A549 (cell line): ENCODE data around the gene MCTP1. TPM values are rescaled to one million over a fixed set of nuclear protein-coding genes. Genes with fewer than 3 reads are reported as not detected.
A peak's percentile ranks its signal among the peaks of the same experiment; 100 is the strongest.

Experiments used
- ATAC-seq, 2 experiments: fragments of 200-7000 bp in 1 of 2; fragments of >200 bp in 1 of 2; cut with Nextera tagmentation in 1 of 2; cut with Tn5 transposase in 1 of 2; 3 replicates each; pipeline versions ENCODE4 v1.8.0 to v1.9.1; 2018 to 2020; ENCODE audit warnings: mild to moderate bottlenecking in 1 of 2, moderate library complexity in 1 of 2
- CTCF ChIA-PET: fragments of 300-600 bp; sonication (Branson Sonifier 250); formaldehyde crosslinking; extraction: SDS; loops from one replicate; lab custom pipeline; 2021; ENCODE audit warnings: antibody characterized with exemption, inconsistent platforms; lab: Yijun Ruan, JAX
- POLR2A ChIA-PET: fragments of 350-600 bp; formaldehyde crosslinking; extraction: SDS; loops from one replicate; lab custom pipeline; 2021; ENCODE audit warnings: antibody characterized with exemption, inconsistent platforms; lab: Yijun Ruan, JAX
- DNase-seq, 2 experiments: peaks; one replicate each; pipeline versions ENCODE4 v3.0.0 to v3.0.0-alpha.2; 2011 to 2016; ENCODE audit warnings: low read depth in 1 of 2, low spot score in 1 of 2
- FAIRE-seq: peaks from 2 replicates; lab custom pipeline; 2011; peaks lifted over from hg19 to GRCh38; lab: Jason Lieb, UNC
- H3K27ac ChIP-seq, 2 experiments: fragments of >200 bp; sonication (Bioruptor Twin); formaldehyde crosslinking; 3 replicates each; pipeline ENCODE4 v1.5.1; 2016 to 2017
- H3K4me1 ChIP-seq: fragments of >200 bp; sonication (Bioruptor Twin); formaldehyde crosslinking; 3 replicates; pipeline ENCODE4 v1.6.1; 2016
- H3K4me2 ChIP-seq: fragments of >200 bp; sonication (Bioruptor Twin); formaldehyde crosslinking; 3 replicates; pipeline ENCODE4 v1.6.1; 2016
- H3K4me3 ChIP-seq: fragments of >200 bp; sonication (Bioruptor Twin); formaldehyde crosslinking; 3 replicates; pipeline ENCODE4 v1.5.1; 2016
- H3K9me3 ChIP-seq: fragments of >200 bp; sonication (Bioruptor Twin); formaldehyde crosslinking; 3 replicates; pipeline ENCODE4 v1.6.1; 2016
- CEBPB ChIP-seq, 2 experiments: fragments of >200 bp in 1 of 2; sonication (Bioruptor Twin) in 1 of 2; formaldehyde crosslinking in 1 of 2; IDR thresholded peaks; 2 replicates each; pipeline ENCODE4 v1.6.1; 2012 to 2016
- CHD4 ChIP-seq: fragments of 200-600 bp; sonication (generic); IDR thresholded peaks from 2 replicates; pipeline ENCODE4 v1.6.1; 2016; ENCODE audit warnings: antibody characterized with exemption, mild to moderate bottlenecking, borderline replicate concordance
- EHMT2 ChIP-seq: fragments of 200-600 bp; sonication (generic); IDR thresholded peaks from 2 replicates; pipeline ENCODE4 v1.6.1; 2016; ENCODE audit warnings: antibody characterized with exemption, low read depth, mild to moderate bottlenecking, moderate library complexity
- HEYL ChIP-seq: fragments of 250-450 bp; sonication (Bioruptor Pico); IDR thresholded peaks from 2 replicates; pipeline ENCODE4 v1.8.0; 2021; ENCODE audit warnings: mild to moderate bottlenecking, moderate library complexity
- HOXA7 ChIP-seq: fragments of 250-450 bp; sonication (Bioruptor Pico); IDR thresholded peaks from 2 replicates; pipeline ENCODE4 v1.5.0; 2020; ENCODE audit warnings: mild to moderate bottlenecking, moderate library complexity
- HOXB13 ChIP-seq: fragments of 250-450 bp; sonication (Bioruptor Pico); IDR thresholded peaks from 2 replicates; pipeline ENCODE4 v1.5.0; 2020; ENCODE audit warnings: low read depth, mild to moderate bottlenecking, moderate library complexity
- HOXB5 ChIP-seq: fragments of 250-450 bp; sonication (Bioruptor Pico); IDR thresholded peaks from 2 replicates; pipeline ENCODE4 v1.5.0; 2020; ENCODE audit warnings: mild to moderate bottlenecking, moderate library complexity
- KDM1A ChIP-seq: fragments of 200-600 bp; sonication (generic); IDR thresholded peaks from 2 replicates; pipeline ENCODE4 v1.6.1; 2016; ENCODE audit warnings: low read depth, mild to moderate bottlenecking
- NPAS2 ChIP-seq: fragments of 250-450 bp; sonication (Bioruptor Pico); IDR thresholded peaks from 2 replicates; pipeline ENCODE4 v1.8.0; 2022; ENCODE audit warnings: mild to moderate bottlenecking, moderate library complexity, borderline replicate concordance
- NR3C1 ChIP-seq: fragments of >200 bp; sonication (Bioruptor Twin); formaldehyde crosslinking; IDR thresholded peaks from 3 replicates; pipeline ENCODE4 v1.6.1; 2017
- RFX5 ChIP-seq: fragments of 450-650 bp; IDR thresholded peaks from 2 replicates; pipeline ENCODE4 v1.7.1; 2014; ENCODE audit warnings: antibody characterized with exemption, mild to moderate bottlenecking, moderate library complexity
- RNF2 ChIP-seq: fragments of 200-600 bp; sonication (generic); IDR thresholded peaks from 2 replicates; pipeline ENCODE4 v1.6.1; 2016; ENCODE audit warnings: low read depth, mild to moderate bottlenecking, antibody characterized with exemption, moderate library complexity, borderline replicate concordance
- SMC3 ChIP-seq: fragments of >200 bp; sonication (Bioruptor Twin); formaldehyde crosslinking; IDR thresholded peaks from 3 replicates; pipeline ENCODE4 v1.6.1; 2018; ENCODE audit warnings: inconsistent platforms
- TP53 ChIP-seq: fragments of 250-450 bp; sonication (Bioruptor Pico); IDR thresholded peaks from 2 replicates; pipeline ENCODE4 v1.5.0; 2021; ENCODE audit warnings: mild to moderate bottlenecking, moderate library complexity
- ZC3H11A ChIP-seq: fragments of 450-650 bp; IDR thresholded peaks from 2 replicates; pipeline ENCODE4 v1.6.1; 2014; ENCODE audit warnings: antibody characterized with exemption, mild to moderate bottlenecking
- ZNF302 ChIP-seq: fragments of 250-450 bp; sonication (Bioruptor Pico); IDR thresholded peaks from 2 replicates; pipeline ENCODE4 v1.9.0; 2021; ENCODE audit warnings: inconsistent platforms, mild to moderate bottlenecking, moderate library complexity
- whole genome bisulfite sequencing: methylation state at CpG from one replicate; pipeline ENCODE4 v1.1.6; 2017; ENCODE audit errors: missing lambda C conversion rate; 5-methylcytosine and 5-hydroxymethylcytosine counted together
- polyA minus RNA-seq: library from RNA; depleted of rRNA, polyadenylated mRNA; stranded (reverse); fragments of >200 nt; gene quantifications from 2 replicates; pipeline ENCODE4 v1.2.3, GENCODE V29; 2011; rRNA and poly(A)+ RNA removed
- polyA plus RNA-seq, 4 experiments: library from polyadenylated mRNA; depleted of rRNA in 3 of 4; stranded (reverse); fragments of >200 nt; fragmentation: RNase III in 1 of 4; extraction: RNeasy Plus Mini Kit Qiagen cat#74134 plus additional on column Dnase treatment in 1 of 4; gene quantifications; 2 replicates in 3 of 4; 3 replicates in 1 of 4; pipeline ENCODE4 v1.2.3, GENCODE V29; 2011 to 2017
- TF ChIP-seq, protein P1 (sequence below): IDR thresholded peaks from 2 replicates; pipeline ENCODE4 v1.6.1; 2012; ENCODE audit warnings: low read depth, borderline replicate concordance
- TF ChIP-seq, protein P2 (sequence below): fragments of >200 bp; sonication (Bioruptor Twin); formaldehyde crosslinking; IDR thresholded peaks from 2 replicates; pipeline ENCODE4 v1.6.1; 2016
- TF ChIP-seq, protein P3 (sequence below): IDR thresholded peaks from 2 replicates; pipeline ENCODE4 v1.6.1; 2012
- TF ChIP-seq, protein P4 (sequence below): fragments of 200-600 bp; sonication (generic); IDR thresholded peaks from 2 replicates; pipeline ENCODE4 v1.6.1; 2016; ENCODE audit warnings: antibody characterized with exemption, mild to moderate bottlenecking, moderate library complexity
- TF ChIP-seq, protein P5 (sequence below): fragments of 150-350 bp; IDR thresholded peaks from 2 replicates; pipeline ENCODE4 v1.6.1; 2014; ENCODE audit warnings: low read depth, mild to moderate bottlenecking, low read length

The MCTP1 gene
- polyA plus RNA-seq (2011; rRNA removed) (6.9 and 7.9 TPM in 2 replicates), polyA plus RNA-seq (2017; fragmentation: RNase III; extraction: RNeasy Plus Mini Kit Qiagen cat#74134 plus additional on column Dnase treatment) (3.2 to 5.4 TPM (median 3.8 TPM) in 3 replicates), polyA minus RNA-seq (6.0 and 7.1 TPM in 2 replicates)
- 0.78 and 0.91 TPM in 2 replicates for polyA plus RNA-seq (2012; cell fraction: cytosol; rRNA removed)
- 0.42 and 1.1 TPM in 2 replicates for polyA plus RNA-seq (2012; cell fraction: nucleus; rRNA removed)

DNA sequence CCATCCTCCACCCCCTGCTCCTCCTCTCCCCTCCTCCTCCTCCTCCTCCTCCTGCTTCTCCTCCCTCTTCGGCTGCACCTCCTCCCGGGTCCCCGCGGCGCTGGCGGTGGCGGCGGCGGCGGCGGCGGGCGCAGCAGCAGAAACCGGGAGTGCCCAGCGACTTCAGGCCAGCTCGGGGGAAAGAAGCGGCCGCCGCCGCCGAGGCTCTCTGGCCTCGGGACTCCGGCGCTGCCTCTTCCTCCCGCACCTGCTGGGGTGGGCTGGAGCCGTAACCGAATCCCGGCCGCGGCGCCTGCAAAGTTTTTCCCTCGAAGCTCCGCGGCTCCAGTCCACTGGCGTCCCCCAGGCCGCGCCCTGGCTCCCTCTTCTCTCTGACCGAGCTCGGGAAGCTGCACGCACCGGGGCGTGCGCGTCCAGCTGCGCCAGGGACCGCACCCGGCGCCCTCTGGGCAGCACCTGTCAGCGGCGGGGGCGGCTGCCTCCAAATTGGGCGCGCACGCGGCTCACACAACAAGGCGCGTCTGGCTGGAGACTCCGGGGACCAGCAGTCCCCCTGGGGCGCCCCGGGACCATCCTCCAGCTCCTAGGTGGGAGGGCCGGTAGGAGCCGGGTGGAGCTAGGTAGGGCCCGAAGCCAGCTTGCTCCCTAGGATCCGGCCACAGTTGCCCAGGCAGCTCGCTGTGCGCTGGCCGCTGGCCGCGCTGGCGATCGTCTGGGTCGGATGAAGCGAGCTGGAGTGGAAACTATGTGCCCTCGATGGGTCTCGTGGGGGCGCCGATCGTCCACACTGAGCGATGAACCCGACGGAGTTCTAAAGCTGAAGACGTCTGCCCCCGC is at the start of gene MCTP1:
Gene MCTP1 (minus strand): TSS at position 523 of the 837 bp plus-strand sequence.
- Histone ChIP-seq H3K27ac (peak within 1 kb of the TSS; percentile 24 to 43; a peak in 2 of 6 replicates), H3K4me1 (no peaks in the 10 kb centered on the region), H3K4me3 (peak within 1 kb of the TSS; percentile 82), H3K4me2 (peak within 1 kb of the TSS; percentile 99), H3K9me3 (no peaks in the 10 kb centered on the region)
- FAIRE-seq: no peak
- CTCF ChIA-PET: interaction anchor here (0.8 to 1.6 kb wide), 8 partner anchors 10 to 315 kb away, joined by 3 to 6 read pairs (median 4); no protein-coding TSS in a partner anchor
- ATAC-seq: peak; percentile 74 to 79
- TF ChIP-seq TP53 (no peak), ZNF302 (CRISPR knock-in tag) (no peak), KDM1A (no peak), RNF2 (peak; percentile 41; the same call in 1 of the 2 replicates), EHMT2 (no peak), HEYL (CRISPR knock-in tag) (no peak), CEBPB (IDR thresholded peaks at IDR 0.05) (no peak), ZC3H11A (no peak), HOXB5 (CRISPR knock-in tag) (no peak), NR3C1 (no peak), HOXA7 (CRISPR knock-in tag) (no peak)
- TF ChIP-seq, protein P1, sequence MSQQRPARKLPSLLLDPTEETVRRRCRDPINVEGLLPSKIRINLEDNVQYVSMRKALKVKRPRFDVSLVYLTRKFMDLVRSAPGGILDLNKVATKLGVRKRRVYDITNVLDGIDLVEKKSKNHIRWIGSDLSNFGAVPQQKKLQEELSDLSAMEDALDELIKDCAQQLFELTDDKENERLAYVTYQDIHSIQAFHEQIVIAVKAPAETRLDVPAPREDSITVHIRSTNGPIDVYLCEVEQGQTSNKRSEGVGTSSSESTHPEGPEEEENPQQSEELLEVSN: 0 out of 2 replicates have a peak, but pooled peaks have one; percentile 27
- TF ChIP-seq, protein P2, sequence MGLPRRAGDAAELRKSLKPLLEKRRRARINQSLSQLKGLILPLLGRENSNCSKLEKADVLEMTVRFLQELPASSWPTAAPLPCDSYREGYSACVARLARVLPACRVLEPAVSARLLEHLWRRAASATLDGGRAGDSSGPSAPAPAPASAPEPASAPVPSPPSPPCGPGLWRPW: no peak
- TF ChIP-seq, protein P3, sequence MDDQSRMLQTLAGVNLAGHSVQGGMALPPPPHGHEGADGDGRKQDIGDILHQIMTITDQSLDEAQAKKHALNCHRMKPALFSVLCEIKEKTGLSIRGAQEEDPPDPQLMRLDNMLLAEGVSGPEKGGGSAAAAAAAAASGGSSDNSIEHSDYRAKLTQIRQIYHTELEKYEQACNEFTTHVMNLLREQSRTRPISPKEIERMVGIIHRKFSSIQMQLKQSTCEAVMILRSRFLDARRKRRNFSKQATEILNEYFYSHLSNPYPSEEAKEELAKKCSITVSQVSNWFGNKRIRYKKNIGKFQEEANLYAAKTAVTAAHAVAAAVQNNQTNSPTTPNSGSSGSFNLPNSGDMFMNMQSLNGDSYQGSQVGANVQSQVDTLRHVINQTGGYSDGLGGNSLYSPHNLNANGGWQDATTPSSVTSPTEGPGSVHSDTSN: no peak
- TF ChIP-seq, protein P4, sequence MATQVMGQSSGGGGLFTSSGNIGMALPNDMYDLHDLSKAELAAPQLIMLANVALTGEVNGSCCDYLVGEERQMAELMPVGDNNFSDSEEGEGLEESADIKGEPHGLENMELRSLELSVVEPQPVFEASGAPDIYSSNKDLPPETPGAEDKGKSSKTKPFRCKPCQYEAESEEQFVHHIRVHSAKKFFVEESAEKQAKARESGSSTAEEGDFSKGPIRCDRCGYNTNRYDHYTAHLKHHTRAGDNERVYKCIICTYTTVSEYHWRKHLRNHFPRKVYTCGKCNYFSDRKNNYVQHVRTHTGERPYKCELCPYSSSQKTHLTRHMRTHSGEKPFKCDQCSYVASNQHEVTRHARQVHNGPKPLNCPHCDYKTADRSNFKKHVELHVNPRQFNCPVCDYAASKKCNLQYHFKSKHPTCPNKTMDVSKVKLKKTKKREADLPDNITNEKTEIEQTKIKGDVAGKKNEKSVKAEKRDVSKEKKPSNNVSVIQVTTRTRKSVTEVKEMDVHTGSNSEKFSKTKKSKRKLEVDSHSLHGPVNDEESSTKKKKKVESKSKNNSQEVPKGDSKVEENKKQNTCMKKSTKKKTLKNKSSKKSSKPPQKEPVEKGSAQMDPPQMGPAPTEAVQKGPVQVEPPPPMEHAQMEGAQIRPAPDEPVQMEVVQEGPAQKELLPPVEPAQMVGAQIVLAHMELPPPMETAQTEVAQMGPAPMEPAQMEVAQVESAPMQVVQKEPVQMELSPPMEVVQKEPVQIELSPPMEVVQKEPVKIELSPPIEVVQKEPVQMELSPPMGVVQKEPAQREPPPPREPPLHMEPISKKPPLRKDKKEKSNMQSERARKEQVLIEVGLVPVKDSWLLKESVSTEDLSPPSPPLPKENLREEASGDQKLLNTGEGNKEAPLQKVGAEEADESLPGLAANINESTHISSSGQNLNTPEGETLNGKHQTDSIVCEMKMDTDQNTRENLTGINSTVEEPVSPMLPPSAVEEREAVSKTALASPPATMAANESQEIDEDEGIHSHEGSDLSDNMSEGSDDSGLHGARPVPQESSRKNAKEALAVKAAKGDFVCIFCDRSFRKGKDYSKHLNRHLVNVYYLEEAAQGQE: no peak
- peak; percentile 19 to 21 for DNase-seq
- 6% methylated on average over 23 of the region's 83 CpGs for WGBS
- POLR2A ChIA-PET: no interaction called here

DNA sequence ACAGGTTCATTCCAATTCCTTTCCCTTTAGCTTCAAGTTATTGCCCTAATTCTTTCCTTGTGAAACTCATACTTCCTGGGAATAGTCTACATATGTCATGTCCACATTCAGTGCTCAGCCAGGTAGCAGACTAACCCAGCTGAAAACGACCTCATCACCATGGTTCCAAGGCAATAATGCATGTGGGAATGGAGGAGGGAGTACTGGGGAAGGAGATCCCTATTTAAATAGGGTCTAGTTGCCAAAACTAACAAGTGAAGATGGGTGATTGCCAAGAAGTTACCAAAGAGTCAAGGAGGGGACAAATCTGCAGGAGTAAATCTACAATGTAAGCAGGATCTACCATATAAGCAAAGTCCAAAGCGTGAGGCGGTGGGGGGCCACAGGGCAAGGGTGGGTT is 47.3 kb upstream of the MCTP1 start:
- CTCF ChIA-PET: no interaction called here
- 57% methylated on average over 3 of the region's 3 CpGs for WGBS
- DNase-seq (no peak), FAIRE-seq (no peak), ATAC-seq (no peak)
- Histone ChIP-seq H3K9me3 (no peaks in the 10 kb centered on the region), H3K4me3 (no peak overlapping the region), H3K4me1 (no peaks in the 10 kb centered on the region), H3K27ac (no peak overlapping the region), H3K4me2 (no peak overlapping the region)
- TF ChIP-seq ZNF302 (CRISPR knock-in tag) (no peak), NPAS2 (CRISPR knock-in tag) (no peak), HOXB13 (CRISPR knock-in tag) (no peak), RNF2 (no peak), HOXA7 (CRISPR knock-in tag) (no peak), EHMT2 (no peak), SMC3 (no peak), RFX5 (no peak), CHD4 (no peak)
- TF ChIP-seq, protein P5, sequence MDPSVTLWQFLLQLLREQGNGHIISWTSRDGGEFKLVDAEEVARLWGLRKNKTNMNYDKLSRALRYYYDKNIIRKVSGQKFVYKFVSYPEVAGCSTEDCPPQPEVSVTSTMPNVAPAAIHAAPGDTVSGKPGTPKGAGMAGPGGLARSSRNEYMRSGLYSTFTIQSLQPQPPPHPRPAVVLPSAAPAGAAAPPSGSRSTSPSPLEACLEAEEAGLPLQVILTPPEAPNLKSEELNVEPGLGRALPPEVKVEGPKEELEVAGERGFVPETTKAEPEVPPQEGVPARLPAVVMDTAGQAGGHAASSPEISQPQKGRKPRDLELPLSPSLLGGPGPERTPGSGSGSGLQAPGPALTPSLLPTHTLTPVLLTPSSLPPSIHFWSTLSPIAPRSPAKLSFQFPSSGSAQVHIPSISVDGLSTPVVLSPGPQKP: no peak
- POLR2A ChIA-PET: no interaction called here
